NCI-H748 treated with DMSO at 0.1 percent for 48 hours (cell line): ENCODE measurements around the gene CAMKK2.
"Not testable (repeated sequence)": the region's sequence is repeated elsewhere in the genome, so short reads cannot be mapped to it uniquely, and the experiment has no call there.

Experiments
- DNase-seq: peaks from one replicate; lab custom pipeline; 2025; lab: John Stamatoyannopoulos, UW

Gene CAMKK2

GRCh38 chr12:121245951-121246350 is 50.6 kb downstream of the CAMKK2 start:
- no peak for DNase-seq

- no peak for DNase-seq
Measured at GRCh38 chr12:121245031-121245430, 51.5 kb downstream of the CAMKK2 start.

- DNase-seq: no peak
Measured at GRCh38 chr12:121241156-121241970, 55.1 kb downstream of the CAMKK2 start.

GRCh38 chr12:121240484-121241101 is 55.9 kb downstream of the CAMKK2 start:
- DNase-seq: no peak

- no peak for DNase-seq
Measured at GRCh38 chr12:121240062-121240420, 56.5 kb downstream of the CAMKK2 start.

- no peak for DNase-seq
Measured at GRCh38 chr12:121239351-121240061, 57.0 kb downstream of the CAMKK2 start.

GRCh38 chr12:121238604-121239350 is 57.7 kb downstream of the CAMKK2 start:
- DNase-seq: peak; percentile 55

- DNase-seq: no peak
Measured at GRCh38 chr12:121238086-121238485, 58.4 kb downstream of the CAMKK2 start.

GRCh38 chr12:121237415-121237814 is 59.1 kb downstream of the CAMKK2 start:
- no peak for DNase-seq

GRCh38 chr12:121236776-121237175 is 59.7 kb downstream of the CAMKK2 start:
- no peak for DNase-seq

GRCh38 chr12:121233628-121234020 is 62.9 kb downstream of the CAMKK2 start:
- no peak for DNase-seq

- DNase-seq: no peak
Measured at GRCh38 chr12:121232977-121233627, 63.4 kb downstream of the CAMKK2 start.

GRCh38 chr12:121232163-121232562 is 64.3 kb downstream of the CAMKK2 start:
- DNase-seq: no peak

GRCh38 chr12:121230538-121230907 is 66.0 kb downstream of the CAMKK2 start:
- DNase-seq: no peak

- peak; percentile 58 for DNase-seq
Measured at GRCh38 chr12:121229826-121230537, 66.5 kb downstream of the CAMKK2 start.

- DNase-seq: no peak
Measured at GRCh38 chr12:121228919-121229665, 67.4 kb downstream of the CAMKK2 start.

GRCh38 chr12:121227294-121227693 is 69.2 kb downstream of the CAMKK2 start:
- peak; percentile 39 for DNase-seq

GRCh38 chr12:121226871-121227270 is 69.6 kb downstream of the CAMKK2 start:
- DNase-seq: not testable (repeated sequence)

GRCh38 chr12:121226399-121226798 is 70.1 kb downstream of the CAMKK2 start:
- DNase-seq: no peak

- no peak for DNase-seq
Measured at GRCh38 chr12:121224591-121224990, 71.9 kb downstream of the CAMKK2 start.
